Measurements from ENCODE around the gene TMEM260.
"Not testable (repeated sequence)": the region's sequence is repeated elsewhere in the genome, so short reads cannot be mapped to it uniquely, and the experiment has no call there.

TMEM260 gene

DNA sequence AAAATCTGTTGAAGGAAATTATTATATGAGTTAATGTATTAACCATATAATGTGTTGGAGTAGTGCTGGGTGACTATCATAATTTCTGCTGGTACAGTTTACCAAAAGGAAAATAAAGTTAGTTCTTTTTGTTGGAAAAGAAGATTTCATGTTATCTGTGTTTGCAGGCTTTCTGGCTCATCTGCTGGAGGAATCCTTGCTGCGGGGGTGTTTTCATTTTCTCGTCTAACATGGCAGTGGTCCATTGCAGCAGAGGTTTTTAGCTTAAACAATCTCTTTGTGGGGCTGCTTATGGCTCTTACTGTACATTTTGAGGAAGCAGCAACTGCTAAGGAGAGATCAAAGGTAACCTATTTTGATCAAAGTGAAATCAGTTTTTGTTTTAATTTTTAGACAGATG, 24.1 kb downstream of the TMEM260 start:
- no peak for DNase-seq

DNA sequence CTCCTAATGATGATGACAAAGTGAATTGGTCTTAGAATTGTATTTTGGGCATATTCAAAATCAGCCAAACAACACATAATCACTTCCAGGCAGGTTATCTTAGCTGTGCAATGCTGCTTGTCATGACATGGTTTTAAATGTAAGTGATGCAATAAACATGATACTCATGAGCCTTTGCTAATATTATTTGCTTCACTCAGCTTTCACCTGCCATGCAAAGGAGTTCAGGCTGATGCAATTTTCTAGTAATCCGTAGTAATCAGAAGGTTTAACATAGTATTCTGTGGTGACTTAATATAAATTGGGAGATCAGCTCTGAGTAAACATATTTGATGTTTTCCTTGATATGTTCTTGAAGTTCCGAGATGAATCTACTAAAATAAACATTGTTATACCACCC, 29.1 kb downstream of the TMEM260 start:
- no peak for DNase-seq

DNA sequence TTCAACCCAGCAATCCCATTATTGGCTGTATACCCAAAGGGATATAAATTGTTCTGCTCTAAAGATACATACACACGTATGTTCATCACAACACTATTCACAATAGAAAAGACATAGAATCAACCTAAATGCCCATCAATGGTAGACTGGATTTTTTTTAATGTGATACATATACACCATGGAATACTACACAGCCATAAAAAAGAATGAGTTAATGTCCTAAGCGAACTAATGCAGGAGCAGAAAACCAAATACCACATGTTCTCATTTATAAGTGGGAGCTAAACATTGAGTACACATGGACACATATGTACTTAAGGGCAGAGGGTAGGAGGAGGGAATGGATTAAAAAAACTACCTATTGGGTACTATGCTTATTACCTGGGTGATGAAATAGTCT, 32.1 kb downstream of the TMEM260 start:
- DNase-seq = not testable (repeated sequence)

DNA sequence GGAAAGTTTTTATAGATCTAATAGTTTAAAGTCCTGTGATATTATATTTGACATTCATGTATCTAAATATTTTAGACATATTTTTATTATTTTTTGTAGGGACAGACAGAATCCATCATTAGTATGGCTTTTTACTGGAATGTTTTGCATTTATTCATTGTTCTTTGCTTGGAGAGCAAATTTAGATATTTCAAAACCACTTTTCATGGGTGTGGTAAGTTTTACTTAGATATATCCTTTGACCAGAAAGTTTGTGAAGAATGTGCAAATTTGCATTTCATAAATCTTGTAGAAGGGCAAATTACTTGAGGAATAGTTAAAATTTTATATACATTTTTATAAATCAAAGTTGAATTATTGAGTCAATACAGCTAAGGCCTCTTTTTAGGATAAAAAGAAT, 37.5 kb downstream of the TMEM260 start:
- DNase-seq = no peak

DNA sequence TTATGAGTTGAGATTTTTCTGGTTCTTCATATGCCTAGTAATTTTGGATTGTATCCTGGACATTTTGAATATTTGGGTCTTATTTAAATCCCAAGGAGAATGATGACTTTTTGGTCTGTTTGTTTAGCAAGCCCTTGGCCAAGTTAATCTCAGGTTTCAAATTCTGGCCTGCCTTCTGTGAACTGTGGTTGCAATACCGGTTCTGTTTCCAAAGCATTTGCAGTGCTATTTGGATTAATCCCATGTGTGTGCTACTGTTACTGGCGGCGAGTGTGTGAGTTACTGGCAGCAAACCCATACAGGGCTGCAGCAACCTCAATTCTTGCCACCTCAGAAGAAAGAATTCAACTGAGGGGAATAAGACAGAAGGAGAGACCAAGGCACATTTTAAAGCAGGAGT, 51.1 kb downstream of the TMEM260 start:
- no peak for DNase-seq

DNA sequence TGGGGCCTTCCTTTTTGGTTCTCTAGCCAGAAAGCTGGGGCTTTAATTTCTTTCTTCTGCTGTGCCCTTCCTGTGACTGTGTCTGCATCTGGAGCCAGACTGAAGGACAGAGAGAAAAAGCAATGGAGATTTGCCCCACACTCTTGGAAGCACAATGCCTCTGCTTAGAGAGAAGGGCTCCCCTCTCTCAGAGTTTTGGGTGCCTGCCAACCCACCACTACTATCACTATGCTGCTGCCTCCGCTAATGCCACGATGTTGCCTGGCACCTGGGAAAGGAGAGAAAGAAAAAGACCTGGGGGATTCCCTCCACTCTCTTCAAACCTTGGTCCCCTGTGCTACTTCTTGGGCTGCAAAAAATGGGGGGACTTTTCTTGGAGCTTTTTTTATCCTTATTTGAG, 52.6 kb downstream of the TMEM260 start:
- no peak for DNase-seq

DNA sequence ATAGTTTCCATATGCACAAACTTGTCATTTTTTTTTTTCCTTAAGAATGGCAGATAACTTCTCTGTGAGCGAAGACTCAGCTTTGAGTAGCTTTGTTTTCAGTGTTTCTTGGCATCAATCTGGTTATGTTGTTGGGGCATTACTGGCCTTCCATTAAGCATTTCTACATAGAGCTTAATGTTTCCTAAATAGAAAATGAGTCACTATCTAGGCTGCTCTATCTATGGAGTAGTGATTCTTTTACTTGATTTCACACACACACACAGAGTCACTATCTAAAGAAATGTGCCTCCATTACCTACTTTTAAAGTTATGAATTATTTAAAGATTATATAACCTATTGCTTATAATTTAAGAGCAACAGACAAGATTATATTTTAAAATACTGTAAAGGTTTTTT, 53.9 kb downstream of the TMEM260 start:
- no peak for DNase-seq

DNA sequence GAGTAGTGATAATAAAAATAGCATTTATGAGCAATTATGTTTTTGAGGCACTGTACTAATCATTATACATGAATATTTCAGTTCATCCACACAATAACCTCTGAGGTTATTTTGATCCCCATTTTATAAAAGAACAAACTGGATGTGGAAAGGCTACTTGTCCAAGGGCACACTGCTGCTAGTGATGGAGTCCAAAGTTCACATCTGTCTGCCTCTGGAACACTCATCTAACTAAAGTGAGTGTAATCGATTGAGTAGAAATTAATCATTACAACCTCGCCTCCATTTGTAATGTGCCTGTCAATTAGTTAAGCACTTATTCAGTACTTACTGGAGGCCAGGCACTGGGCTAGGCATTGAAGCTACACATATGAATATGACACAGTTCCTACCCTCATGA, 55.4 kb downstream of the TMEM260 start:
- no peak for DNase-seq

DNA sequence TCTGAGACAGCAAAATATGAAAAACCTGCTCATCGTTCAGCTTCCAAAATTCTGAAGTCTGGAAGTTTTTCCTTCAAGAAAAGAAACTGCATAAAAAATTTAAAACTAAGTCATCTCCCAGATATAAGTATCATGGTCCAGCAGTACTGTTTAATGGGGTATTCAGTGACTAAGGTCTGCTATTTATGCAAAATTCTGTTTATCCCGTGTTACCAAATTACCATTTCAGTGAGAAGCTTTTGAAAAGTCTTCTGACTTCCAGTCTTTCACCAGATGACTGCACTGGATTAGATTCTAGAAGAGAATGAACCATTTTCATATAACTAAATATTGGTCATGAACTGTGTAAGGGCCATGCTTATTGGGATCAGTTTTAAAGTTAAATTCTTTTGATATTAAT, 67.9 kb downstream of the TMEM260 start:
- DNase-seq = no peak

DNA sequence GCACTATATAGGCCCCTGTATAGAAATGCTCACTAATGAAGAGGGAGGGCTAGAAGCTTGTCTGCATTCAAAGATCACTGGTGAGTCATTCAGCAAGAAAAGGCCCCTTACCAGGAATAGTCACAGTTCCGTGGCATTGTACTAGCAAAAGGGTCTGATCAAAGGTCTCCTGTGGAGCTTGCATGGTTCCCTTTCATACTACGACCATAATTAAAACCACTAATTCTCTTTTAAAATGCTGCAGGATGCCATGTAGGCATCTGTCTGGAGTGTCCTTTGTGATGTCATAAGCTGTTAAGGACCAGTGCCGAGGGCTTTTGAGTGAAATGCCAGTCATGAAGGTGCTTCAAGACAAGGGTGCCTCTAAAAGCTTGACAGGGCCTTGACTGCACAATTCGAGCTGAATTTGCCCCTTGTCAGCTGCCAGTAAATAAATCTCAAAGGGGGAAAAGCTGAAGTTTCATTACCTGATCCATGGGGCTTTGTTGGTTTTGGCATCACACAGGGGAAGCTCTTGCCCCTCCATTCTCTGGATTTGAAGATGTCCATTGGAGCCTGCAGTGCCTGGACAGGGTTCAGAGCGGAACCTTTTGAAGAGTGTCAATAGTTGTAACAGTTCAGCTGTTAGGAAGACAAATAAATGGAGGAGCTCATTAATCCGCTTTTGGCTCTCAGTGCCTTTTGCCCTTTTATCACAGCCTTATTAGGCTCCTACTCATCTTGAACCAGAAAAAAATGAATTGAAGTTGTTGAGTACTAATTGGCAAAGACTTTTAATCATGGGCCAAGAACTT, 69.1 kb downstream of the TMEM260 start:
- DNase-seq = no peak

DNA sequence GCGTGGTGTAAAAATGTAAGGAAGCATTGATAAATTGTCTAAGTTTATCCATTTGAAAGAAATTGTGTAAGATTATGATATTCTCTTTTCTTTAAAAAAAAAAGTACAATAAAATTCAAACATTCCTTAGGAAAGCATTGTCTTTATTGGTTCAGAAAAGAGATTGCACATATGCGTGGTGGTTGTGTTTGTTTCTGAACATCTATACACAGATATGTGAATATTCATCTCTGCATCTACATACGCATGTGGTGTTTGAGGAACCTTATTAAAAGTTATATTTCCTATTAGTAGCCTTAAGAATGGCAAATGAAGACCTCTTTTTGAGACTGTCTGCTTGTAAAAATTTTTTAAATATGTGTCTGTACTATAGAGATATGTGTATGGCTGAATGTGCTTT, 69.8 kb downstream of the TMEM260 start:
- DNase-seq = no peak

DNA sequence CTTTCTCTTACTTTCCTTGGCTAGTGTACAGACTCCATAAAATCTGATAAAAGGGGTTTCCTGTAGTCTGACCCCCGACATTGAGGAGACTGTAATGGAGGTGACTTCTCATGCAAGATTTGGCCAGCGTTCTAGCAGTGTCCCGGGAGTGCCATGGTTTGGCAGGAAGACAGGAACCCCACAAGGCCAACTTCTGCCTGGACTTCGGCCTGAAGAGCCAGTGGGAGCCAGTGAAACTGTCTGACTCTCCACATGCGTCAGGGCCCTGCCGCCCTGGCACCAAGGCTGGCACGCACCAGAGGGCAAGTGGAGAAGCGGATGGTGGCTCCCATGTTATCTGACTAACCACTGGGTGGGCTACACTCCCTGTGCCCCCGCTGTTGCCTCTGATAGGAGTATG, 70.5 kb downstream of the TMEM260 start:
- no peak for DNase-seq

DNA sequence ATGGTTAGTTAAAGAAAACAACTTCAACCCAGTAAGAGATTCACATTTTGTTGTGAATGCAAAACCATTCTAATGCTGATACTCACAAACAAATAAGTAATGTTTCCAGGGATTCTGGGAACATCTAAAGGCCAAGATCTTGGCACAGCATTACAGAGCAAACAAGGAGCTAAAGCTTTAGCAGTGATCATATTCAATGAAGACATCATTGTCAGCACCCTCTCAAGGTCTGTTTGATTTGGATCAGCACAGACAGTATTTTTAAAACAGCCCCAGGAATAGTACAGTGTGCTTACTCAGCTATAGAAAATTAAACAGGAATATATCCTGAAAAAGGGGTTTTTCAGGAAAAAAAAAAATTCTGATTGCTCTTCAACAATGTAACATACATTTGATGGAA, 71.4 kb downstream of the TMEM260 start:
- DNase-seq = no peak

DNA sequence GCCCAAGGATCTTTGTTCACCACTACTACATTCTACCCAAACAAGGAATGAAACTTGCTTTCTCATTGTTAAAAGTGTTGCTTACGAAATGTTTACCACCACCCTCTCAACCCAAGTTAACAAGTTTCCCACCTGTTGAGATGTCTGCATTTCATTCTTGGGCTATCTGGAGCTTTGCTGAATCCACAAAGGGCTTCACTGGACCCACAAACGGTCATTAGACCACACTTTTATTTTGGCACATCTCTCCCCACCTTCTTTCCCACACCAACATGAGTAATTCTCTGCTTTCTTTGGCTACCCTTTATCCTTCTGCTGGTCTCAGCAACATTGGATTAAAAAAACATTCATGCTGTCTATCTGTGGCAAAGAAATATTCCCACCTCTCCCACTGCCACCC, 78.0 kb downstream of the TMEM260 start:
- no peak for DNase-seq

DNA sequence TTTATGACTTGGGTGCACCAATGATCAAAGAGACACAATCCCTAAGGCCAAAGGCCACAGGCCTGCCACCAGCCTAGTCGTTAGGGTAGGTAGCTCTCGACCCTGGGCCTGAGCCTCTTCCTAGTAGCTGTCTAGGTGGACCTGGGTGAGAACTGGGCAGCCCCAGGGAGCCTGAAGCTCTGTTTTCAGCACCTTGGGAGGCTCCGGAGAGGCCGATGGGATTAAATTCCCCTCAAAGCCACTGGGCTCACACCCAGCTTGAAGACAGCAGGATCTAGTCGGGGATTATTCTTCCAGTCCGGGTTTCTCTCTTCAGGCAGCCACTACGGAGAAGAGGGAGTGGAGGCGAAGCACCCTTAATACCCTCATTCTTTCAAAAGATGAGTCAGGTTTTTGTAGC, 79.8 kb downstream of the TMEM260 start:
- no peak for DNase-seq

DNA sequence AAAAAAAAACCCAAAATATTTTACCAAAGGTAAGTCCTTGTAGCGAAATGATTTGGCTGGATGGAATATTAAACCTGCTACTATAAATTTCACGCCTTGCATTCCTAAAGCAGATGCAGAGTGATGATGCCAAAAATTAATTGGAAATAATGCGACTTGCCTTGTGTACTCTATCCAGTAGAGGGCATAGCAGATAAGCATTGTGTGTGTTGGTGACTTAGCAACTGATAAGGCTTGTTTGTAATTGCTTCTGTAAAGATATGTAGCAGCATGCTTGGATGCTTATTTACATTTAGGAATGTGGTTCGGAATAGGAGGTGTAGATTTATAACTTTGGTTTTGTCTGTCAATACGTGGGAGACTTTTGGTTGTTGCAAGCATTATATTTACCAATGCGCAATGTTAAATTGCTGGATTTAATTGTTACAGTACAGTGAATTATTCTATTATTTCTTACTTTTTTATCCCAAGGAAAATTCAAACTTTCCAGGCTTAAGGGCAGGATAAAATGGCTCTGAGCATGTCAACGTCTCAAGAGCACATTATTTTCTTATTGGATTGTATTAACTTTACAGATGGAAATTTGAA, 80.5 kb downstream of the TMEM260 start:
- DNase-seq = peak; percentile 71 to 76

DNA sequence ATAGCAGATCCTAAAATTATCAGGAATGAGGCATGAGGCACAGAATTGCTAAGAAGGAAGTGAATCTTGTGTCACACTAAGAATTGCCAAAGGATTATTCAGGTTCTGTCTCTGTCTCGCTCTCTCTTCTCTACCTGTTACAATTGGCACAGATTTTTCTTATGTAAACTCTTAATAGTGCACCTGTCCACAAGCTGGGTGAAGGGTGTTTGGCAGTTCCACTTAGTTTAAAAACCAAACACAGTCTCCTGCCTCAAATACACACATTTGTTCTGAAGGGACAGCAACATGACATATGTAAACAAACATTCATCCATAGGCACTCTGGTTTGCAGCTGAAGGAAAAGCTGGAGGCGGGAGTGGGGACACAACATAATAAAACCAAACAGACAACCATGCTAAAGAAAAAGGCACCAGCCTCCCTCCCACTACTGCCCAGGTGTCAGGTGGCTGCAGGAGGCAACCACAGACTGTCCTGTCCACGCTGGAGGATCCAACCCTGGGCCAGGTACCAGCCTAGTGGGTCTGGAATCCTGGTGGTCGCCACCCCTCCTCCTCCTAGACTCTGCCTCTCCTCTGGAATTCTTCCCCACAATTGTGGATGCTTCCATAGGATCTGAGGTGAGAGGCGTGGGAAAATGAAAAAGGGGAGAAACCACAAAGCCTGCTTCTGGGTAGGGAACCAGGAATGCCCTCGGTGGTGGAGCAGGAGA, 81.2 kb downstream of the TMEM260 start:
- DNase-seq = no peak

DNA sequence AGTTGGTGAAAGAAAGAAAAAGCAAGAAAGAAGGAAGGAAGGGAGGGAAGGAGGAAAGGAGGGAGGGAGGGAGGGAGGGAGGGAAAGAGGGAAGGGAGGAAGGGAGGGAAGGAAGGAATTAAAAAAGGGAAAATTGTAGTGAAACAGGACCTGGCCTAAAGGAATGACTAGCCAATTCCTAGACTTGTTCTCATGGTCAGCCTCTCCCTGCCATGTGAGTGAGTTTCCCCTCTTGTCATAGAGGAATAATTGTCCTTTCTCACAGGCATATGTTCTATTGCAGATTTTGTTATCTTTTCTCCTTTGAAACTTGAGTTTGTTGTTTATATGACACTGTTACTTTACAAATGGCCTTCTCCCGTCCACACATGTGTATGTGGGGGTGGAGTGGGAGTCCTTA, 81.9 kb downstream of the TMEM260 start:
- DNase-seq = no peak

DNA sequence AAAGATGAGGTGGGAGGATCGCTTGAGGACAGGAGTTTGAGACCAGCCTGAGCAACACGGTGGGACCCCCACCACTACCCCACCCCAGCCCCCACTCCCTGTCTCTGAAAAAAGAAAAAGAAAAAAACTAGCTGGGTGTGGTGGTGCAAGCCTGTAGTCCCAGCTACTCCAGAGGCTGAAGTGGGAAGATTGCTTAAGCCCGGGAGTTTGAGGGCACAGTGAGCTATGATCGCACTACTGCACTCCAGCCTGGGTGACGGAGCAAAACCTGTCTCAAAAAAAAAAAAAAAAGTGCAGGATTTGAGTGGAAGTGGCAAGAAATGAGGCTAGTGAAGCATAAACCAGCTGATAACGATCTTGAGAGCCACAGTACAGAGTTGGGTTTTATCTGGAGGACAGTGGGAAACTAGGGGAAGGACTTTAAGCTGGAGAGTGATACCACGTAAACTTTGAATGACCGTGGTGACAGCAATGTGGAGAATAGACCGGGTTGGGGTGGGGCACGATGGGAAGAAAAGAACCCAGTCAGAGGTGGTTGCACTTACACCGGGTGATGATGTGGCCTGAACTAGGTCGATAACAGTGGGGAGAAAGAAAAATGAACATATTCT, 85.3 kb downstream of the TMEM260 start:
- no peak for DNase-seq

DNA sequence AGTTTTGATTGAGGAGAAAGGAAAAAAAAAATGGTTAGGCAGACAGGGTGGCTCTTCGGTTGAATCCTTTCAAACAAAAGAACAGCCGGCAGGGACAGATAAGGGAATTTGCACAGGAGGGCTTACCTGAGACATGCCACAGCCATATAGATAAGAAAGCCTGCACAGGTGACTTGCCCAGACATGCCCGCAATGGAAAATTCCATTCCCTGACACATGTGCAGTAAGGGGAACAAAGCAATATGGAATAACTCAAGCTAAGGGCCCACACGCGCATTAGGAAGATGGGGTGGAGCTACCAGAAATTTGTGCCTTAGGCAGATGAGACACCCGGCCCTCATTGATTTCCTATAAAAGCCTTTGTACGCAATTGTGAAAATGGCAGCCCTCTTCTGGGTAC, 86.7 kb downstream of the TMEM260 start:
- no peak for DNase-seq

DNA sequence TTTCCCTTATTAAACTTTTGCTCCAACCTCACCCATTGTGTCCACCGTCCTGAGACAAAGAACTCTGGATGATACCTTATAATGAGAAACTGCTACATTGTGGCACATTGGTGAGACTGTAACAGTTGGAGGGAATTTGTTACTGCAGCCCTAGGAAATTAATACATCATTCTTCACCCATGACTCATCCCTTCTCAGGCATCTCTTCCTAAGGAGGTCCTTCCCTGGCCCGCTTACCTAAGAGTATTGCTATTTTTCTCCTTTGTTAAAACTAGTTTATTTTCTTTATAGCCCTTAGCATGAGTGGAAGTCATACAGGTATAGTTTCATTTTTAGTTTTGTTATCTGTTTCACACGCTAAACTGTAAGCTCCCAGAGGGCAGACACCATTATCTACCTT, 87.1 kb downstream of the TMEM260 start:
- DNase-seq = no peak

DNA sequence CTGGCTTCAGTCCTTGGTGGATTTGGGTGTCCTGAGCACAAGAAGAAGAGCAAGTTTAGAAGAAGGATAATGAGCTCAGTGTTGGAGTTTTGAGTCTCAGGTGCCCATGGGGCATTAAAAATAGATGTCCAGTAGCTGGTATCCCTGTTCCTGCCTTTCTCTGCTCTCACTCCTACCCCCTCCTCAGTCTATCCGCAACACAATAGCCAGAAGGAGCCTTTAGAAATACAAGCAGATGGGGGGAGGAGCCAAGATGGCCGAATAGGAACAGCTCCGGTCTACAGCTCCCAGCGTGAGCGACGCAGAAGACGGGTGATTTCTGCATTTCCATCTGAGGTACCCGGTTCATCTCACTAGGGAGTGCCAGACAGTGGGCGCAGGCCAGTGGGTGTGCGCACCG, 87.7 kb downstream of the TMEM260 start:
- not testable (repeated sequence) for DNase-seq

DNA sequence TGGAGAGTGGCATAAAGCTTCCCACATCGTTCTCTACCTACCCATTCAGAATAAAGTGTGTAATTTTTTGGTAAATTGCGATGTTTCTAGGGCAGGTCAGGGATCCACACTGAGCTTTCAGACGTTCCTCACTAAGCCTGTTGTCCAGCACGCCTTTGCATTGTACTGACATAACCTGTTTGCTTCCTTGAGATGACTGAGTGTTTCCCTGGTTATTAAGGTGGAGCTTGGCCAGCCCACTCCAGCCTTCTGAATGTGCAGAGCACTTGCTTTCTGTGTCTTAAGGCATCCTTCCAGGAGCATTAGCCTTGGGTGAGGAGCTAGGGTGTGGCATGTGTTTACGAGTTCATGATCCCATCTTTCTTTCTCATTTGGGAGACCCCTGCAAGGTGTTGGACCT, 96.4 kb downstream of the TMEM260 start:
- no peak for DNase-seq

DNA sequence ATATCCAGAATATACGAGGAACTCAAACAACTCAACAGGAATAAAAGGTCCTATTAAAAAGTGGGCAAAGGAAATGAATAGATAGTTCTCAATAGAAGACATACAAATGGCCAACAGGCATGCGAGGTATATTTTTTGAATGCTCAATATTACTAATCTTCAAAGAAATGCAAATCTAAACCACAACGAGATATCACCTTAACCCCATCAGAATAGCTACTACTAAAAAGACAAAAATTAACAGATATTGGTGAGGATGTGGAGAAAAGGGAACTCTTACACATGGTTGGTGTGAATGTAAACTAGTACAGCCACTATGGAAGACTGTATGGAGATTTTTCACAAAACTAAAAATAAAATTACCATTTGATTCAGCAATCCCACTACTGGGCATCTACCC, 99.2 kb downstream of the TMEM260 start:
- no peak for DNase-seq

Data from Kasumi-1 (cell line).